Erythroblast (primary cell): ENCODE results near the gene NGRN.

Experiments used
- GATA1 ChIP-seq: IDR thresholded peaks from 2 replicates; pipeline ENCODE4 v1.6.1; 2011; ENCODE audit warnings: low read depth, mild to moderate bottlenecking, control low read depth, low read length, moderate library complexity
- POLR2A ChIP-seq: IDR thresholded peaks from 2 replicates; pipeline ENCODE4 v1.6.1; 2011; ENCODE audit warnings: mild to moderate bottlenecking, low read length

DNA sequence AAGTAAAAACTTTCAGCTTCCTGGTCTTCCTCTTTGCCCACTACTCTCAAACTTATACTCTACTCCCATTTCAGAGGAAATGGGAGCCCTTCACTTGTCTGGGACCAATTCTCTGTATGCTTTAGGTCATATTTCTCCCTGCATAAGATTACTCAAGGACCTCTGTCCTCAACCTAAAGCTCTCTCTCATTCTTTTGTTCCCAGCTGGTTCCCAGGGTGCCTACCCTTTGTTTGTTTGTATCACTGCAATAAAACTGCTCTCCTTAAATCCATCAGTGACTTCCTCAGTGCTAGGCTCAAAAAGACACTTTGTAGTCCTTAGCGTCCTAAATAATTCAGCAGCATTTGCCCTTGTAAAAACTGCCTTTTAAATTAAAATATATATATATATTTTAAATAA lies 2.9 kb downstream of the NGRN start:
- TF ChIP-seq POLR2A (no peak), GATA1 (no peak)
